KBM-7 (cell line): Measurements from ENCODE around the gene SEMA4A.
A peak's percentile ranks its signal among the peaks of the same experiment; 100 is the strongest.
"Not testable (repeated sequence)": the region's sequence is repeated elsewhere in the genome, so short reads cannot be mapped to it uniquely, and the experiment has no call there.

Source experiments
- DNase-seq: peaks from one replicate; pipeline ENCODE4 v3.0.0-alpha.2; 2015
- in situ Hi-C: fragments of 300-500 bp; cut with MboI; formaldehyde crosslinking; loops from 2 replicates; pipeline ENCODE4 v1.14.3; 2020; ENCODE audit warnings: low sequenced_read_pairs, low pct_unique_long_range_greater_than_20kb, mixed read lengths

Gene SEMA4A

DNA sequence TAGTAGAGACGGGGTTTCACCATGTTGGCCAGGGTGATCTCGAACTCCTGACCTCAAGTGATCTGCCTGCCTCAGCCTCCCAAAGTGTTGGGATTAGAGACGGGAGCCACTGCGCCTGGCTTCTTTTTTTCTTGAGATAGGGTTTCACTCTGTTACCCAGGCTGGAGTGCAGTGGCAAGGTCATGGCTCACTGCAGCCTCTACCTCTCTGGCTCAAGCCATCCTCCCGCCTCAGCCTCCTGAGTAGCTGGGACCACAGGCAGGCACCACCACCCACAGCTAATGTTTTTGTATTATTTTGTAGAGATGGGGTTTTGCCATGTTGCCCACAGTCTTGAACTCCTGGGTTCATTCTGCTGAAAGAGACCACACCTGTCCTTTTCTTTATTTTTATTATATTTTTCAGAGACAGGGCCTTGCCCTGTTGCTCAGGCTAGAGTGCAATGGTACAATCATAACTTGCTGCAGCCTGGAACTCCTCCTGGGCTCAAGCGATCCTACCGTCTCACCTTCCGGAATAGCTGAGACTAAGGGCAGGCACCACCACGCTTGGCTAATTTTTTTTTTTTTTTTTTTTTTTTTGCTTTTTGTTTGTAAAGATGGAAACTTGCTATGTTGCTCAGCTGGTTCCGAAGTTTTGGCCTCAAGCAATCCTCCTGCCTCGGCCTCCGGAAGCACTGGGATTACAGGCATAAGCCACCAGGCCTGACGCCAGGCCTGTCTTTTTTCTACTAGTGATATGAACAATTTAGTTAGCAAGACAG is 35.8 kb upstream of the SEMA4A start:
- in situ Hi-C loops, result no loop called here
- no peak for DNase-seq

DNA sequence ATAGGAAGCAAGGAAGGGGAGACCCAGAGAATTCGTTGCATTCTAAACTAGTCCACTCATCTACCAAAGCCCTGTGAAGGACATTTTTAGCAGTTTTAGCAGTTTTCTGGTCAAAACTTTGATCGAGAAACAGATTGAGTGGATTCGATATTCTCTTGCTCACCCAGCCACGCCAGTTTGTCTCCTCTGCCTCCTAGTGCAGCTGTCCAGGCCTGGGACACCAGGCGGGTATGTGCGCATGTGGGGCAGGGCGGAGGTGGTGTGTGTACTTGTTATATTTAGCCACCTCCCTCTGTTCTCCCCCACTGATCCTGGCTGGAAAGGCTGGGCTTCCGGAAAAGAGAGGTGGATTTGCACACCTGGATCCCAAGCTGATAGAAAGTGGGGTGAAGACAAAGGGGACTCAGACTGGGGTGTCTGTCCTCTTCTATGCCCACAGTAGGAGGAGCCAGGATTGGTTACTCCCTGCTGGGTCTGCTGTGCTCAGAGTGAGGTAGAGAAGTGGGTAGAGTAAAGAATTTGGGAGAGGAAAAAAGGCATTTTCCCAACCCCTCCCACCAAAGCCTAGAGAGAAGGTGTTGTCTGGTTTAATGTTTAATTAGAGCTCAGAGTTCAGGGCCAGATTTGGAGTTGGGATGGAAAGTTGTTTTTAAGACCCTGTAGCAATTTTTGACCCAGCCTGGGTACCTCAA is 35.1 kb upstream of the SEMA4A start:
- in situ Hi-C loops, result no loop called here
- no peak for DNase-seq

GRCh38 chr1:156119503-156120209 is 33.7 kb upstream of the SEMA4A start:
- in situ Hi-C loops, result no loop called here
- peak; percentile 65 for DNase-seq

DNA sequence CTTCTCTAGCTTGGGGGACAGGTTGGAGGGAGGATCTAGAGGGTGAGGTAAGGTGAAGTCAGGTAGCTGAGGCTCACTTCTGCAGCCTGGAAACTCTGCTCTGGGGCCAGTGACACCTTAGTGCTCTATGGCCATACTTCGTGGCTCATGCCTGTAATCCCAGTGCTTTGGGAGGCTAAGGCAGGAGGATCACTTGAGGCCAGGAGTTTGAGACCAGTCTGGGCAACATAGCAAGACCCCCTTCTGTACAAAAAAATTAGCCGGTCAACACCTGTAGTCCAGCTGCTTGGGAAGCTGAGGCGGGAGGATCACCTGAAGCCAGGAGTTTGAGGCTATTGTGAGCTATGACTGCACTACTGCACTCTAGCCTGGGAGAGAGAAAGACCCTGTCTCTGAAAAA is 33.1 kb upstream of the SEMA4A start:
- in situ Hi-C loops, result no loop called here
- no peak for DNase-seq

DNA sequence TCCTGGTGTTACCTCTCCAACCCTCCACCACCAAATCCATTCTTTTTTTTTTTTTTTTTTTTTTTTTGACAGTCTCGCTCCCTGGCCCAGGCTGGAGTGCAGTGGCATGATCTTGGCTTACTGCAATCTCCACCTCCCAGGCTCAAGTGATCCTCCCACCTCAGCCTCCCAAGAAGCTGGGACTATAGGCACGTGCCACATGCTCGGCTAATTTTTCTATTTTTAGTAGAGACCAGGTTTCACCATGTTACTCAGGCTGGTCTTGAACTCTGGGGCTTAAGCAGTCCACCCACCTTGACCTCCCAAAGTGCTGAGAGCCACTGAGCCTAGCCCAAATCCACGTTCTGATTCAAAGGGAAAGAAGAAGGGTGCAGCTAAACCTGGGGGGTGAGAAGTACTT is 32.4 kb upstream of the SEMA4A start:
- in situ Hi-C loops, DNase-seq: not testable (repeated sequence)

- no peak for DNase-seq
- in situ Hi-C loops, result no loop called here
Observed at GRCh38 chr1:156121457-156121856, 31.9 kb upstream of the SEMA4A start.

DNA sequence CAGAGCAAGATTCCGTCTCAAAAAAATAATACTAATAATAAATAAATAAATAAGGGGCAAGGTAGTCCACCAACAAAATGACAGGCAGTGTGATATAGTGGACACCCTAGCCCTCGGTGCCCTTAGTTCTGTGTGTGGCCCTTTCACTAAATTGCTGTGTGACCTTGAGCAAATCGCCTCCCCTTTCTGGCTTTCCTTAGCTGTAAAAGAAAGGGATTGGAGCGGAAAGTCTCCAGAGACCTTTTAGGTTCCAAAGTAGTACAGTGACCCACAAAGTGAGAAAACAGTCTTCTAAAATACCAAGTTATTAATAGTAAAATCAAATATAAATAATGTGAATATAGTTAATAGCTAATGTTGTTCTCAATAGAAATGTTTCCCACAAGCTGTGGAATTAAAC is 31.3 kb upstream of the SEMA4A start:
- in situ Hi-C loops, result no loop called here
- no peak for DNase-seq

GRCh38 chr1:156122519-156123355 is 30.6 kb upstream of the SEMA4A start:
- in situ Hi-C loops, result no loop called here
- no peak for DNase-seq

- in situ Hi-C loops, result no loop called here
- DNase-seq, result peak; percentile 95
Observed at GRCh38 chr1:156123356-156124196, 29.8 kb upstream of the SEMA4A start.

DNA sequence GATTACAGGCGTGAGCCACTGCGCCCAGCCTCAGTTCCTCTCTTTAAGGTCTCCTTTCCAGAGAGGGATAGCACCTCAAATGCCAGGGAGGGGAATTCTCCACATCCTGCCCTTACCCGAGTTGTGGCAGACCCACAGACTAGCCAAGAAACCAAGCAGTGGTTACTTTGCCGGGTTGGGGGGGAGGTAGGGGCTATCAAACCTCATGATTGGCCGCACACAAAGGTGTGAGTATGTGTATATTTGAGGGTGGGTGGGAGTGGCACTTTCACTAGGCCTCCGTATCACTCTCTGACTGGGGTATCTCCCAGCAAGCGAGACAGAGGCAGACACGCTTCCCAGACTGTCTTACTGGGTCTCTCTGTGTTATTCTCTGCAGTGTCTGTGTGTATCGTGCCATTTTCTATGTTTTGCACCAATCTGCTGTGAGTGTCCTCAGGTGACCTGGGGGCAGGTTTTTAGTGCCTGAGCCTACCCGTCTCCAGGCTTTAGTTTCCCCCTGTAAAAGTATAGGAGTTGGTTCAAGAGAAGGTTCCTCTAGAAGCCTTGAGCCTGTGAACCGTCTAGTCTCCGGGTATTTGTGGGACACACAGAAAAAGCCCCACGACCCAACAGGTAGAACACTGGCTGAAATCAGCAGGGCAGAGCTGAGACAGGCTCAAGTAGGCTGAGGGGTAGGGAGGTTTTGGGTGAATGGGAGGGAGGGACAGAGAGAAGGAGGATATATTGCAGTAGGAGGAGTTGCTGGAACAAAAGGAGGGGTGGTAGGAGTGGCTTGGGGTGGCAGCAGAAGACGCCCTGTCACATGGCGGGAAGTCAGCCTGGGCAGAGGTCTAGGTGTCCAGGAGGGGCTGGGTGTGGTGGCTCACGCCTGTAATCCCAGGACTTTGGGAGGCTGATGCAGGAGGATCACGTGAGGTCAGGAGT is 28.6 kb upstream of the SEMA4A start:
- in situ Hi-C loops, result loop anchor here (5.0 kb wide), 1 partner anchor 33 kb away; no protein-coding TSS in a partner anchor
- DNase-seq, result peak; percentile 82

GRCh38 chr1:156125544-156125943 is 27.8 kb upstream of the SEMA4A start:
- not testable (repeated sequence) for DNase-seq
- in situ Hi-C loops, result loop anchor here (5.0 kb wide), 1 partner anchor 33 kb away; no protein-coding TSS in a partner anchor

DNA sequence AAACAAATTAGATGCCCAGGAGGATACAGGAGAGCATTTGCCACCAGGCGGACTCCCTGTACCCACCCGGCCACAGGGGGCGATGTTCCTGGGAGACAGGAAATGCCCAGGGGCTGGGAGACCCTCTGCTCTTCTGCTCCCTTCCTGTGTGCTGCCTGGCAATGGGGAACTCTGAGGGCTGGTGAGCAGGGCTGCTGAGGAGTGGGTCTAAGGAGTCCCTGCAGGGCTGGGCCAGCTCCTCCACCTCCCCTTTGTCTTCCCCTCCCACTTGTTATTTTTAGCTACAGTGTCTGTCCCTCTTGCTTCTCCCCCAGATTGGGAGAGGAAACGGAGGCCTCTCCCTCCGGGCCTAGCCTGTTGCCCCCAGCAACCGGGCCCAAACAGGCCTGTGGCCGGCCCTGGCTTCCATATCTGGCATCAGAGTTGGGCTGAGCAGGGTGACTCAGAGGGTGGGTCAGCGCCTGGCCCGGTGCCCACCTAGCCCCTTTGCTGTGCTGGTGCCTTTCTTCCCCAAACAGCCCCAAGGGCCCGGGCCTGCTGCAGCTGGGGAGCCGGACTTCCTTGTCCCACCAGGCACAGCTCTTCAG is 27.2 kb upstream of the SEMA4A start:
- in situ Hi-C loops, result loop anchor here (5.0 kb wide), 1 partner anchor 34 kb away; no protein-coding TSS in a partner anchor
- DNase-seq, result peak; percentile 98

DNA sequence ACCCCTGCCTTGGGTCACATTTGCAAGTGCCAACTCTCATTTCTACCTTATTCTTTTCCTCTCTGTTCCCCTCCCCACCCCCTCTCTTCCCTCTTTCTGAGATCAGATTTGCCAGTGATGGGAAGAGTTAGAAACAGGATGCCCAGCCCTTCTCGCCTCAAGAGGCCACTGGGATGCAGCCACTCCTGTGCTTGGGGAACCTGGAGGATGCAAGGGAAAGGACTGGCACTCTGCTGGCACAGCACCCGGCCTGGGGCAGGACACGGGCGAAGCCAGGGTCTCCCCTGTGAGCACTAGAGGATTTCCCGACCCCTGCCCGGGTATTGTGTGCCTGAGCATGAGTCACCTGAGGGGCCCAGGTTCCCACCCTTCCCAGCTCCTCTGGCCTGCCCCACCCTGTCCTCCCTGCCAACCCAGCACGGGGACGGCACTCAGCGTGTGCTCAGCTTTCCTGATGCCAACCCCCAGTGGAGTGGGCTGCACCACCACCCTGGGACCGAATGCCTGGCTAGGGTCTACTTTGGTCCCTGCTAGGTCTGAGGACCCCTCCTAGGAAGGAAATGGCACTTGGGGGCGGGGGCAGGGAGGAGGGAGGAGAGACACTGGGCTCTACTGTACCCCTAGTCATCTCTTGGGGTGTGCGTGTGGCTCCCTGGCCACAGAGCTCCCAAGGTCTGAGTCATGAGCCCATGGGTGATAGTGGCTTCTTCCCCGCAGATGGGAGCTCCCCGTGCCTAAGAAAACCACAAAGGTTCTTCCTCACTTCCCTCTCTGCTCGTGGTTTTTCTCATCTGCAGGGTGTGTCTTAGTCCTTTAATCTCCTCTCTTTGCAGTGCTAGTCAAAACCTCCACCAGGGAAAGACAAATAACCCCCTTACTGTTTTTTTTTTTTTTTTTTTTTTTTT is 26.5 kb upstream of the SEMA4A start:
- in situ Hi-C loops, result loop anchor here (5.0 kb wide), 1 partner anchor 35 kb away; no protein-coding TSS in a partner anchor
- peak; percentile 95 for DNase-seq

DNA sequence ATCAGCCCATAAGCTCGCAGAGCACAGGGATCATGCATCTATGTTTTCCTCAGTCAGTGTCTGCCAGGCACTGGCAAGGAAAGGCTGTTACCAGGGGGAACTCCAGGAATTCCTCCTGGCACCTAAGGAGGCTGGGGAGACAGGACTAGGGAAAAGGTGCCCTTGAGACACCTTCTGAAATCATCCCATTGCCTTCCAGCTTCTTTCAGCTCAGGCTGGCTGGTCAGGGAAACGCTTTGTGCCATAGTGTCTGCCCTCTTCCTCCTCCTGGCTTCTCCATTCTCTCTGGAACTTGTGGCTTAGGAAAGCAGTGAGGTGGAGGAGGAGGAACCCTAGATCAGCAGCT is 25.1 kb upstream of the SEMA4A start:
- in situ Hi-C loops, result loop anchor here (5.0 kb wide), 1 partner anchor 36 kb away; no protein-coding TSS in a partner anchor

DNA sequence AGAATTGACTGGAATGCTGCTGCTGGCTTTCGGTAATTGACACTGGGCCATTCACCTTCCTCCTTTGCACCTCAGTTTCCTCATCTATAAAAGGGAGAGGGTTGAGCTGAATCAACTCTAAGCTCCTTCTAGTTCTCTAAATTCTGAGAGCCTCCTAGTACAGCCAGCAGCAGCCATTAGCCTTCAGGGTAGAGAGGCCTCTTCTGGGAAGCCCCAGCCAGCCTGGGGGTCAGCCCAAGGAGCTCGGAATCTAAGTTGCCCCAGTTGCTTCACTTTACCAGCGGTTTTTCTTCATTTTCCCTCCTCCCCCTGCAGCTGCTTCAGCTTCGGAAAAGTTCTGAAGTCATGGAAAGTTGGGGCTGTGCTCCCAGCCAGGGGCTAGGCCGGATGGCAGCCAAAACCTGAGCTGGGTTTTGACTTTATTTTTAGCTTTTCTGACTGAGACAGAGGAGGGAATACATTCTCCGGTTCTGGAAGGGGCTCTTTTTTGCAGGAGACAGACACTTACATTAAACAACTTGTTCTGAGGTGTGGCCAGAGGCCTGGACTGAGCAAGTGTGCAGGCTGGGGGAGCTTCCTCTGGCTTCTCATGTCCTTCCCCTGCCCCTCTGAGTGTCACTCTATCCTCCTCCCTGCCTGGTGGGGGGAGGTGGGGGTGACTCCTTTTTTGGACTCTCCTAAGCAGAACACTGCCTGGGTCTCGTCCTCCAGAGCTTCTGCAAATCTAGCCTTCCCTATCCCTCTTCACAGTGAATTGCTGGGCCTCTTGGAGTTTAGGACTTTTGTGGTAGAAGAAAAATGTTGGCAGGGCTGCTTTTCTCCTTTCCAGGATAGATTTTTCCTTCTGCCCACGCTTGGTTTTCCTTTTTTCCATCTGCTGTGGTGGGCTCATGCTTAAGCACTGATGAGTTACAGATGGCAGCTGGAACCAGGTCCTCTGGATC is 24.5 kb upstream of the SEMA4A start:
- no peak for DNase-seq
- in situ Hi-C loops, result loop anchor here (5.0 kb wide), 1 partner anchor 37 kb away; no protein-coding TSS in a partner anchor

More for the DNA sequence above, 25.1 kb upstream of the SEMA4A start:
- no peak for DNase-seq
